Peyer's patch (tissue), 4 donors: ENCODE data around the gene CCR7.

Experiments
- CTCF ChIP-seq, 6 experiments: fragments of 450-650 bp in 4 of 6; fragments of 200-600 bp in 2 of 6; sonication (generic) in 1 of 6; IDR thresholded peaks; one replicate each; pipeline ENCODE4 v1.5.1; 2017 to 2019; ENCODE audit warnings: antibody characterized with exemption in 6 of 6, mild to moderate bottlenecking in 3 of 6, moderate library complexity in 1 of 6
- POLR2A ChIP-seq, 2 donors: fragments of 450-650 bp; IDR thresholded peaks; one replicate each; pipeline ENCODE4 v1.5.1; 2017; ENCODE audit warnings: antibody characterized with exemption in 2 of 2, mild to moderate bottlenecking in 2 of 2, moderate library complexity in 2 of 2

- no peak for TF ChIP-seq CTCF (IDR thresholded peaks at IDR 0.05)
- TF ChIP-seq POLR2A (IDR thresholded peaks at IDR 0.05): no peak
Measured at GRCh38 chr17:40526668-40527067, 38.6 kb downstream of the CCR7 start.
